WI38 (cell line): Measurements from ENCODE around the gene GJC1.
"Not testable (repeated sequence)": the region's sequence is repeated elsewhere in the genome, so short reads cannot be mapped to it uniquely, and the experiment has no call there.

Source experiments
- H3K4me3 ChIP-seq: 2 replicates; pipeline ENCODE4 v1.5.1; 2011; ENCODE audit warnings: low read depth, mild to moderate bottlenecking, control low read depth, low read length
- CTCF ChIP-seq: IDR thresholded peaks from 2 replicates; pipeline ENCODE4 v1.5.1; 2012; ENCODE audit warnings: low read depth, mild to moderate bottlenecking, control low read depth, low read length

Gene GJC1

GRCh38 chr17:44757045-44757917 is 72.8 kb downstream of the GJC1 start:
- TF ChIP-seq CTCF = no peak
- H3K4me3 ChIP-seq = no peak overlapping the region

GRCh38 chr17:44755180-44755579 is 74.9 kb downstream of the GJC1 start:
- not testable (repeated sequence) for H3K4me3 ChIP-seq

- no peak for TF ChIP-seq CTCF
These were observed 75.8 kb downstream of the GJC1 start for GRCh38 chr17:44754276-44754675.

GRCh38 chr17:44752953-44753861 is 76.9 kb downstream of the GJC1 start:
- H3K4me3 ChIP-seq = no peak overlapping the region
- TF ChIP-seq CTCF = no peak

More at GRCh38 chr17:44754276-44754675, 75.8 kb downstream of the GJC1 start:
- H3K4me3 ChIP-seq = no peak overlapping the region

GRCh38 chr17:44751806-44752205 is 78.3 kb downstream of the GJC1 start:
- no peak overlapping the region for H3K4me3 ChIP-seq
- TF ChIP-seq CTCF = no peak

GRCh38 chr17:44751331-44751730 is 78.8 kb downstream of the GJC1 start:
- H3K4me3 ChIP-seq = no peak overlapping the region
- no peak for TF ChIP-seq CTCF

- no peak for TF ChIP-seq CTCF
- H3K4me3 ChIP-seq = no peak overlapping the region
These were observed 80.1 kb downstream of the GJC1 start for GRCh38 chr17:44749980-44750318.
